Kidney (tissue), 14 donors: ENCODE results near the gene DDX10. TPM values are rescaled to one million over a fixed set of nuclear protein-coding genes. Genes with fewer than 3 reads are reported as not detected.

Source experiments
- DNase-seq, 5 donors: peaks; one replicate each; pipeline ENCODE4 v3.0.0-alpha.2; 2013 to 2020
- FAIRE-seq: peaks from 2 replicates; lab custom pipeline; 2012; peaks lifted over from hg19 to GRCh38; lab: Jason Lieb, UNC
- H3K27ac ChIP-seq, 2 donors: one replicate each; pipeline ENCODE4 v1.7.0; 2013; ENCODE audit warnings: low read depth in 2 of 2, low read length in 2 of 2, inconsistent platforms in 1 of 2
- H3K27me3 ChIP-seq: one replicate; pipeline ENCODE4 v1.7.1; 2013; ENCODE audit warnings: low read length, inconsistent platforms; ENCODE audit not compliant: control insufficient read depth, insufficient read depth
- H3K36me3 ChIP-seq, 3 donors: one replicate each; pipeline versions ENCODE4 v1.7.0 to v1.7.1; 2013; ENCODE audit warnings: low read length in 3 of 3, control low read depth in 1 of 3, inconsistent platforms in 1 of 3; ENCODE audit not compliant: insufficient read depth in 3 of 3, control insufficient read depth in 2 of 3
- H3K4me1 ChIP-seq, 3 donors: one replicate each; pipeline versions ENCODE4 v1.7.0 to v1.7.1; 2013; ENCODE audit warnings: low read length in 3 of 3, inconsistent platforms in 1 of 3, low read depth in 1 of 3; ENCODE audit not compliant: control insufficient read depth in 2 of 3, insufficient read depth in 2 of 3
- H3K4me3 ChIP-seq, 3 donors: one replicate each; pipeline versions ENCODE4 v1.7.0 to v1.8.1; 2013; ENCODE audit warnings: low read length in 3 of 3, control low read depth in 1 of 3, inconsistent platforms in 1 of 3
- H3K9ac ChIP-seq, 3 donors: one replicate each; pipeline versions ENCODE4 v1.7.0 to v1.7.1; 2013; ENCODE audit warnings: low read length in 3 of 3, control low read depth in 1 of 3, inconsistent platforms in 1 of 3
- H3K9me3 ChIP-seq, 3 donors: one replicate each; pipeline versions ENCODE4 v1.7.0 to v1.7.1; 2013; ENCODE audit warnings: low read length in 3 of 3, control low read depth in 1 of 3, inconsistent platforms in 1 of 3; ENCODE audit not compliant: control insufficient read depth in 2 of 3, insufficient read depth in 1 of 3
- intact Hi-C: fragments of 100-400 bp; cut with DNase I; formaldehyde crosslinking; loops from one replicate; pipeline ENCODE4 v1.11.1; 2022
- polyA plus RNA-seq: library from polyadenylated mRNA; stranded (reverse); fragments of 350-450 nt; fragmentation: Illumina TruSeq; extraction: RNeasy Lipid Tissue Mini Kit (QIAGEN cat#74804); gene quantifications from one replicate; pipeline ENCODE4 v1.2.3, GENCODE V29; 2014; ENCODE audit warnings: low read depth, low replicate concordance; ENCODE audit not compliant: insufficient read depth
- total RNA-seq: library from RNA; stranded (reverse); fragmentation: NEBNext Ultra II Directional; extraction: Animal tissue kit (Norgen Biotek cat#: 25700); gene quantifications from one replicate; pipeline ENCODE4 v1.2.1, GENCODE V29; 2021
- TF ChIP-seq, protein P1 (sequence below): IDR thresholded peaks from 3 replicates; pipeline ENCODE4 v1.5.1; 2012; ENCODE audit warnings: mild to moderate bottlenecking, moderate library complexity, borderline replicate concordance; ENCODE audit not compliant: insufficient read depth; ENCODE audit errors: extremely low read depth
- donor health status: control.
- donor health status: control.
- donor health status: control.
- donor health status: control.
- donor health status: control.
- donor health status: DM: yes; HTN: yes; CAD: no.
- donor health status: Normal renal cell carcinoma (clear cell type).

The DDX10 gene
- total and polyA plus RNA-seq, 2 donors from 2014 or later = 24.8 to 79.2 TPM

DNA sequence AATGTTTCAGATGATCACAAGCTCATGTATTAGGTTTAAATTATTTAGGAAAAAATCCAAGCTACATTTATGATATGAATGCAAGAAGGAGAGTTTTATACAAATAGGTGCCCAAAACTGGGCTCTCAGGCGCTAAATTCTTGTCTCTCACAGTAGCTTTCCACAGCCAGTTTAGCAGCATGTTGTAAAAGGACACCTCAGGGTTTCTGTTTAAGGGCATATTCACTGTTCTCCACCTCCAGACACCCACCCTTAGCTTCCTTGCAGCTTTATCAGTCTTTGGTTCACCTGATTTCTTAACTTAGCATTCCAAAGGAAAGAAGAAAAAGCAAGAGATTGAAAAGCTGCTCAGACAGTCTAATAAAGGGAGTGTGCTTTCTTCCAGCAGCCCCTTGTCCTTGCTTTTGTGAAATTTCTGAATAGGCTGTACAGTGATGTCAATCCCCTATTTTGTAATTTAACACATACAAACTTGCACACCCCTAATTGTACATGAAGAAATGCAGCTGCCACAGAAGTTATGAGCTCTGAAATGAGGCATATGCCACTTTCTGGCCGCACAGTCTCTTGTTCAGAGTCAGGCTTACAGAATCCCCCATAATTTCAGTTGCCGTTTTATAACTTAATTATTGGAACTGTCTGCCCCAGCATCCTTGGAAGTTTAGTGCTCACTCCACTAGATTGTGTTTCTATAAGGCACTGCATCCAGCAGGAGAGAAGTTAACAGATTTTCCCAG is 262.1 kb downstream of the DDX10 start:
- FAIRE-seq (no peak), DNase-seq (peak in 3 of 5 donors; percentile 26 to 66 (median 60))
- TF ChIP-seq, protein P1, sequence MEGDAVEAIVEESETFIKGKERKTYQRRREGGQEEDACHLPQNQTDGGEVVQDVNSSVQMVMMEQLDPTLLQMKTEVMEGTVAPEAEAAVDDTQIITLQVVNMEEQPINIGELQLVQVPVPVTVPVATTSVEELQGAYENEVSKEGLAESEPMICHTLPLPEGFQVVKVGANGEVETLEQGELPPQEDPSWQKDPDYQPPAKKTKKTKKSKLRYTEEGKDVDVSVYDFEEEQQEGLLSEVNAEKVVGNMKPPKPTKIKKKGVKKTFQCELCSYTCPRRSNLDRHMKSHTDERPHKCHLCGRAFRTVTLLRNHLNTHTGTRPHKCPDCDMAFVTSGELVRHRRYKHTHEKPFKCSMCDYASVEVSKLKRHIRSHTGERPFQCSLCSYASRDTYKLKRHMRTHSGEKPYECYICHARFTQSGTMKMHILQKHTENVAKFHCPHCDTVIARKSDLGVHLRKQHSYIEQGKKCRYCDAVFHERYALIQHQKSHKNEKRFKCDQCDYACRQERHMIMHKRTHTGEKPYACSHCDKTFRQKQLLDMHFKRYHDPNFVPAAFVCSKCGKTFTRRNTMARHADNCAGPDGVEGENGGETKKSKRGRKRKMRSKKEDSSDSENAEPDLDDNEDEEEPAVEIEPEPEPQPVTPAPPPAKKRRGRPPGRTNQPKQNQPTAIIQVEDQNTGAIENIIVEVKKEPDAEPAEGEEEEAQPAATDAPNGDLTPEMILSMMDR = no peak
- no peaks in the 10 kb centered on the region for H3K27me3 ChIP-seq
- no peaks in the 10 kb centered on the region for H3K36me3 ChIP-seq
- intact Hi-C loops = no loop called here
- peaks cover 0 to 2% (median 0%) of the 10 kb centered on the region in 3 donors for H3K4me1 ChIP-seq
- H3K4me3 ChIP-seq = no peak overlapping the region
- H3K27ac ChIP-seq = no peak overlapping the region
- no peak overlapping the region for H3K9ac ChIP-seq
- no peaks in the 10 kb centered on the region for H3K9me3 ChIP-seq

DNA sequence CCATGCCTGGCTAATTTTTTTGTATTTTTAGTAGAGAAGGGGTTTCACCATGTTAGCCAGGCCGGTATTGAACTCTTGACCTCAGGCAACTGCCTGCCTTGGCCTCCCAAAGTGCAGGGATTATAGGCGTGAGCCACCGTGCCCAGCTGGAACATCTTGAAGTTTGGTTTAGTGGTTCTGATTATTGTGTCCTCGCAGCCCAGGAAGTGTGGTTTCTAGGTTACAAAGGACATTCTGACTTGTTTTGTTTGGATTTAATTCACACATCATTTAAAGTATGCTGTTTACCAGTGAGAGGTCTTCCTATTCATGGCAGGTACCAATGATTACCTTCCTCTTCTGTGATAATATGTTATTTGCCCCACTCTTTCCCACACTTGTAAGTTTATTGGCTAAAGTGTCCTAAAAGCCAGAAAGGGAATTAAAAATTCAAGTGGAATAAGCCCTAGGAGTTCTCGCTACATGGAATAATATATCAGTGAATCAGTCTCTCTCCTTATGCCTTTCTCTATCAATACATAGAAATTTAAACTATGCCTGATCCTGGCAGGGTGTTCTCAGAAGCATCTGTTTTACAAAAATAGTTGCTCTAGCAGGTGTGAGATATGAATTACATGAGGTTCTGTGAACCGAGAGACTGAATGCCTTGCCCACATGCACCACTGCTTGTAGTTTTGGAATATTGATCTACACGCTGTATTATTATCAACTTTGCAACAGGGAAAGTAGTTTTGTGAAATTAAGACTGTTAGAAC is 263.1 kb downstream of the DDX10 start:
- Histone ChIP-seq H3K27me3 (no peaks in the 10 kb centered on the region), H3K36me3 (no peaks in the 10 kb centered on the region), H3K4me1 (peaks cover 0 to 2% (median 0%) of the 10 kb centered on the region in 3 donors), H3K9me3 (no peaks in the 10 kb centered on the region), H3K4me3 (no peak overlapping the region), H3K27ac (no peak overlapping the region), H3K9ac (no peak overlapping the region)
- TF ChIP-seq, protein P1 = no peak
- no peak for FAIRE-seq
- intact Hi-C loops = no loop called here
- DNase-seq = no peak

DNA sequence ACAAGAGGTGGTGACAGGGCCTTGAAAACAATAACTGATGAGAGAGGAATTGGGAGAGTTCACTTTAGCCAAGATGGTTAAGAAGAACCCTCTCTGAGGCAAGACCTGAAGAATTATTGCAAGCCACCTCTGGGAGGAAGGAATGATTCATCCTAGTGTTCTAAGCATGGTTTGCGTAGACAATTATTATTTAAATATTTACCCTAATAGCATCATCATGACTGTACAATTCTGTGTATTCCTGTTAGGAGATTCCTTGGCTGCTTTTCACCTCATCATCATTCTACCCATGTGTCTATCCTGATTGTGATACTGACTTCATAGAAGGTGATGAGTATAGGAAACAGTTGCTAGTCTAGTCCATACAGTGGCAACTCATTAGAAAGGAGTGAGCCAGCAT is 264.4 kb downstream of the DDX10 start:
- FAIRE-seq (no peak), DNase-seq (no peak)
- Histone ChIP-seq H3K9ac (no peak overlapping the region), H3K27me3 (no peaks in the 10 kb centered on the region), H3K27ac (no peak overlapping the region), H3K4me3 (no peak overlapping the region), H3K9me3 (no peaks in the 10 kb centered on the region), H3K4me1 (no peaks in the 10 kb centered on the region), H3K36me3 (no peaks in the 10 kb centered on the region)
- TF ChIP-seq, protein P1 = no peak
- intact Hi-C loops = no loop called here
